ENCODE measurements around the gene TMEM164.

Gene TMEM164

GRCh38 chrX:110081320-110081719 is 78.4 kb downstream of the TMEM164 start:
- no peak for DNase-seq (ENCODE audit: low read depth, low spot score)

- no peak for DNase-seq (ENCODE audit: low read depth, low spot score)
Measured at GRCh38 chrX:110081740-110082139, 78.8 kb downstream of the TMEM164 start.

- DNase-seq (ENCODE audit: low read depth, low spot score): no peak
Measured at GRCh38 chrX:110082161-110082560, 79.2 kb downstream of the TMEM164 start.

- no peak for DNase-seq (ENCODE audit: low read depth, low spot score)
Measured at GRCh38 chrX:110086162-110086915, 83.4 kb downstream of the TMEM164 start.

GRCh38 chrX:110086916-110087484 is 84.1 kb downstream of the TMEM164 start:
- DNase-seq (ENCODE audit: low read depth, low spot score): no peak

DNA sequence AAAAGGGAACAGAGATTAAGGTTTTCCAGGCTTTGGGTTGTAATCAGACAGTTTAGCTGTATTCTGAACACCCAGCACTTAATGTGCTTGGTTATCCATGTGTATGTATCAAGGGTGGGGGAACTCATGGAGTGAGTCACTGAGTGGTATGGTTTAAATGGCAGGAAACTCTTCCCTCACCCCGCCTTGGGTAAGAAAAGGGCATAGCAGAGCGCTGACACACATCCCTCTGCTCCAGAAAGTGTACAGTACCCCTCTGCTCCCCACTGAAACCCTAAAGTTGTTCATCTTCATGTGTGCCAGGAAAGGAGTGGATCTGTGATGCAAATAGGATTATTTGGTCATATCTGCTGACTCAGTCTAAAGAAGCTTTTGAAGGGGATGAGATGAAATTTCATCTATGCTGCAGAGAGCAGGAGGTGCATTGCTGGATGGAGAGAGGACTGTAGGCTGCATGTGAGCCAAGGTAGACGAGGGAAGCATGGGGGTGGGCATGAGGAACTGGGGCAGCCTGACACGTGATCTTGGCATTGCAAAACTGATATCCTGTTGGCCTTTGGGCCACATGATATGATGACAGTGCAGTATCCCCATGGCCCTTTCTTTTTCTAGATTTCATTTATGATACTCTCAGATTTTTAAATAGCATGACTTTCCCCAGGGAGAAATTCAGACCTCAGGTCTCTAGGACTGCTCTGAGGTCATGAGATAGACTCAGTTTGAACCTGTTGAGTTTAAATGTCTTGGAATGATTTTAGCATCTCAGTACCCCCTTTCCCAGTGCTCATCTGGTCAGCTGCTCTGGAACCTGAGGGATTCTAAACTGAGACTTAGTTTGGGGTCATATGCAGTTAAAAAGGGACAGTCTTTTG is 84.8 kb downstream of the TMEM164 start:
- DNase-seq (ENCODE audit: low read depth, low spot score): no peak

DNA sequence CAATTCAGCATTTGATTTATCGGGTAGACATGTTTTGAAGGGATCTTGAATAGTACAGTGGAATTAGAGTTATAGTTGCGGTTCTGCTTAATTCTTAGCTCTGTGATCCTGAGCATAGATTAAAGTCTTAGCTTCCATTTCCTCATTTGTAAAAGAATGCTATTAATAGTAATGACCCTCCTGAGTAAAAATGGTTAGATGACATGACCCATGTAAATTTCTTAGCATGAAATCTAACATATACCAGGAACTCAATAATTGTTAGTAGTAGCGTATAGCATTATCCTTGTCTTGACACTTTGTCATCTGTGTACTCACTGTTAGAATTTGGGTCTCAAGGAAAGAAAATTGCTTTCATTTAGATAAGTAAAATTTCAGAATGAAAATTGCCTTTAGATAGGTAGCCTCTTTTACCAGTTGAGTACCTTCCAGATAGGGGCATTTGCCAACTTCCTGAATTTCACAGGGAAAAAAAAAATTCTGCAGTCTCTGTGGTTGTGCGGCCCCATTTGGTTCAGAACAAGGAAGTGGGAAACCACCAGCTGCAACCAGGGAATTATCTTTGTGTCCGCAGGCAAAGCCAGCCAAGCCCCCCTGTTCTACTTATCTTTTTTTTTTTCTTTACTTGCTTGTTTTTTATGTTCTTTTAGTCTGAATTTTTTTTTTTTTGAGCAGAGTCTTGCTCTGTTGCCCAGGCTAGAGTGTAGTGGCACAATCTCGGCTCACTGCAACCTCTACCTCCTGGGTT is 86.9 kb downstream of the TMEM164 start:
- DNase-seq (ENCODE audit: low read depth, low spot score): no peak

DNA sequence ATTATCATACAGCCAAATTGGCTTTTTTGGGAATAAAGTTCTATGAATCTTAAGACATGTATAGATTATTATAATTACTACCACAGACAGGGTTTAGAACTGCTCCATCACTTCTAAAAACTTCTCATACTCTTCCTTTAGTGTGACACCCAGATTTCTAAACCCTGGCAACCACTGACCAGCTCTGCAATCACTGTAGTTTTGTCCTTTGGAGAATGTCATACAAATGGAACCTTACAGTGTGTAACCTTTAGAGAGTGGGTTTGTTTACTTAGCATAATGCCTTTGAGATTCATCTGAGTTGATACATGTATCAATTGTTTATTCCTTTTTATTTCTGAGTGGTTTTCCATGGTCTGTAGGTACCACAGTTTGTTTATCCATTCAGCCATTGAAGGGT is 95.0 kb downstream of the TMEM164 start:
- no peak for DNase-seq (ENCODE audit: low read depth, low spot score)

DNA sequence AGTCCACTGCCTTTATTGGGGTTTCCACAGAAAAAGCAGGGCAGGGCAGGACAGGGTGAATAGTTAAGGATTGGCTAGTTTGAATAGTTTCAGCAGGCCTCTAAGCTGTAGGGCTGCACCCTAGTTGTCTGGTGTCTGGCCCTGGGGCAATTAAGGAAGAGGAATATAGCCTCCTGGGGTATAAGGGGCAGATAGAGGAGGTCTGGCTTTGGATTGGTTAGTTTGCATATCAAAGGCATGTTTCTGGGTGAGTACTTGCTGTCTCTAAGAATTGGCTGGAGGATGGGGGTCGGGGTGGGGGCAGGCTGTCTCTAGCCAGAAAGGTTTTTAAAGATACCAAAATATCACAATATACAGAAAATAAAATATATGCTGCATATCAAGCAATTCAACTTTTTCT is 100.4 kb downstream of the TMEM164 start:
- no peak for DNase-seq (ENCODE audit: low read depth, low spot score)

GRCh38 chrX:110104078-110104477 is 101.2 kb downstream of the TMEM164 start:
- no peak for DNase-seq (ENCODE audit: low read depth, low spot score)

DNA sequence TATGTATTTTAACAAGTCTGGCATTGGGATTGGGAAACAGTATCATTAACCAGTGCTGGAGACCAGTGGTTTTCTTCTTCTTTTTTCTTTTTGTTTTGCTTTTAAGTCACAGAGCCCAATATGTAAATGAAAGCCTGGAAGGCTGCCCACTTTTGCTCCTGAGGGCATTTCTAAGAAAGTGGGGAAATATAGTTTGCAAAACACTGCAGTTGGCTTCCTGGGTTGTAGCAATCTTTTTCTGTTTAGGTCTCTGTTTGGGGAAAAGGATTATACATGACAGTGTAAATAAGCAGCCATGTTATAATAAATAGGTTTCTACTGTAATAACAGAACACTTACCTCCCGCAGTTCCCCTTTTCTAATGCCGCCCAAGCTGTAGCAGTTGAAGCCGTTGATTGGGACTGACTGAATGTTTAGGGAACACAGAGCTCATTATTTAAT is 105.5 kb downstream of the TMEM164 start:
- DNase-seq (ENCODE audit: low read depth, low spot score): no peak

GRCh38 chrX:110114260-110114776 is 111.4 kb downstream of the TMEM164 start:
- no peak for DNase-seq (ENCODE audit: low read depth, low spot score)

GRCh38 chrX:110116066-110116980 is 113.4 kb downstream of the TMEM164 start:
- DNase-seq (ENCODE audit: low read depth, low spot score): no peak

DNA sequence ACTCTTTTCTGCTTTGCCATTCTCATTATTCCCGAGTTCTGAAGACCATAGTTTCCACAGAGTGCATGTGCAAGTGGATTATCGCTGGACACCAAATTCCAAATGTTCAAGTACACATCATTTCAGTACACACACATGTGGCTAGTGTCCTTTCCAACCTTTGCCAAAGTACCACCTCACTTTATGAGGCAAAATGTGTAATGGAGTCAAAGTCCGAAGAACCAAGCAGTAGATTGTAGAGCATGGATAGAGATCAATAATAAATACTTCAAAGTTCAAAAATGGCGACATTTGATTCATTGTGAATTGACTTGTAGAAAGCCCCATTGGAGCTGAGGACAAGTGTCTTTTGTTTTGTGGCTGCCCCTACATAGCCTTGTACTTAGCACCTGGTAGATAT is 115.6 kb downstream of the TMEM164 start:
- DNase-seq (ENCODE audit: low read depth, low spot score): no peak

GRCh38 chrX:110119480-110119879 is 116.6 kb downstream of the TMEM164 start:
- no peak for DNase-seq (ENCODE audit: low read depth, low spot score)

- DNase-seq (ENCODE audit: low read depth, low spot score): no peak
Measured at GRCh38 chrX:110120025-110120424, 117.1 kb downstream of the TMEM164 start.

GRCh38 chrX:110123331-110123782 is 120.4 kb downstream of the TMEM164 start:
- no peak for DNase-seq (ENCODE audit: low read depth, low spot score)

- DNase-seq (ENCODE audit: low read depth, low spot score): no peak
Measured at GRCh38 chrX:110125446-110126162, 122.7 kb downstream of the TMEM164 start.

- no peak for DNase-seq (ENCODE audit: low read depth, low spot score)
Measured at GRCh38 chrX:110131031-110131430, 128.1 kb downstream of the TMEM164 start.
